Measurements from ENCODE around the gene SBF2.

GRCh38 chr11:10319702-10320558, 25.9 kb upstream of the SBF2 start:
- TF ChIP-seq, protein P1, sequence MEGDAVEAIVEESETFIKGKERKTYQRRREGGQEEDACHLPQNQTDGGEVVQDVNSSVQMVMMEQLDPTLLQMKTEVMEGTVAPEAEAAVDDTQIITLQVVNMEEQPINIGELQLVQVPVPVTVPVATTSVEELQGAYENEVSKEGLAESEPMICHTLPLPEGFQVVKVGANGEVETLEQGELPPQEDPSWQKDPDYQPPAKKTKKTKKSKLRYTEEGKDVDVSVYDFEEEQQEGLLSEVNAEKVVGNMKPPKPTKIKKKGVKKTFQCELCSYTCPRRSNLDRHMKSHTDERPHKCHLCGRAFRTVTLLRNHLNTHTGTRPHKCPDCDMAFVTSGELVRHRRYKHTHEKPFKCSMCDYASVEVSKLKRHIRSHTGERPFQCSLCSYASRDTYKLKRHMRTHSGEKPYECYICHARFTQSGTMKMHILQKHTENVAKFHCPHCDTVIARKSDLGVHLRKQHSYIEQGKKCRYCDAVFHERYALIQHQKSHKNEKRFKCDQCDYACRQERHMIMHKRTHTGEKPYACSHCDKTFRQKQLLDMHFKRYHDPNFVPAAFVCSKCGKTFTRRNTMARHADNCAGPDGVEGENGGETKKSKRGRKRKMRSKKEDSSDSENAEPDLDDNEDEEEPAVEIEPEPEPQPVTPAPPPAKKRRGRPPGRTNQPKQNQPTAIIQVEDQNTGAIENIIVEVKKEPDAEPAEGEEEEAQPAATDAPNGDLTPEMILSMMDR (IDR thresholded peaks at IDR 0.05; ENCODE audit: extremely low read depth in 1 of 2, insufficient read depth in 1 of 2, low read depth in 1 of 2, low read length in 2 of 2), result no peak
- no peak for TF ChIP-seq GATA2 (IDR thresholded peaks at IDR 0.05; ENCODE audit: insufficient read depth, insufficient read length, low read depth, low read length)
- TF ChIP-seq POLR2A (IDR thresholded peaks at IDR 0.05; ENCODE audit: low read depth, low read length), result no peak
- no peak for TF ChIP-seq POLR2AphosphoS5 (IDR thresholded peaks at IDR 0.05; ENCODE audit: insufficient read depth, low read depth, low read length)
